ENCODE measurements around the gene UVRAG.

UVRAG gene

DNA sequence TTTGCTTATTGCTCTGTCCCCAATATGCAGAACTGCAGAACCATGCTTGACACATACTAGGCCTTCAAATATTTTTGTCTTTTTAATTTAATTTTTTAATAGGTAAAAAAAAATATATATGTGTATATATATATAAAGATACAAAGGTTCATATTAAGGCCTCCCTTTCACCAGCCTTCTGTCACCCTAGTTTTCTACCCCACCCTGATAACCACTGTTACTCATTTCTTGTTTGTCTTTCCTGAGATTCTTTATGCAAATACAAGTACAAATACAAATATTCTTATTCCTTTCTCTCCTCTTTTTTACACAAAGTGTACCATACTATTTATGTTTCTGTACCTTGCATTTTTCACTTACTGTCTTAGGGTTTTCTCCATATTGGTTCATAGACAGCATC, 43.0 kb downstream of the UVRAG start:
- TF ChIP-seq, protein P1, sequence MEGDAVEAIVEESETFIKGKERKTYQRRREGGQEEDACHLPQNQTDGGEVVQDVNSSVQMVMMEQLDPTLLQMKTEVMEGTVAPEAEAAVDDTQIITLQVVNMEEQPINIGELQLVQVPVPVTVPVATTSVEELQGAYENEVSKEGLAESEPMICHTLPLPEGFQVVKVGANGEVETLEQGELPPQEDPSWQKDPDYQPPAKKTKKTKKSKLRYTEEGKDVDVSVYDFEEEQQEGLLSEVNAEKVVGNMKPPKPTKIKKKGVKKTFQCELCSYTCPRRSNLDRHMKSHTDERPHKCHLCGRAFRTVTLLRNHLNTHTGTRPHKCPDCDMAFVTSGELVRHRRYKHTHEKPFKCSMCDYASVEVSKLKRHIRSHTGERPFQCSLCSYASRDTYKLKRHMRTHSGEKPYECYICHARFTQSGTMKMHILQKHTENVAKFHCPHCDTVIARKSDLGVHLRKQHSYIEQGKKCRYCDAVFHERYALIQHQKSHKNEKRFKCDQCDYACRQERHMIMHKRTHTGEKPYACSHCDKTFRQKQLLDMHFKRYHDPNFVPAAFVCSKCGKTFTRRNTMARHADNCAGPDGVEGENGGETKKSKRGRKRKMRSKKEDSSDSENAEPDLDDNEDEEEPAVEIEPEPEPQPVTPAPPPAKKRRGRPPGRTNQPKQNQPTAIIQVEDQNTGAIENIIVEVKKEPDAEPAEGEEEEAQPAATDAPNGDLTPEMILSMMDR (IDR thresholded peaks at IDR 0.05; ENCODE audit: low read depth, low read length, missing control alignments): no peak
- peaks cover 4% of the 10 kb centered on the region for H3K36me3 ChIP-seq (replicated peaks)
- H3K4me3 ChIP-seq (ENCODE audit: low read depth, low read length): no peak overlapping the region
- H3K27me3 ChIP-seq (replicated peaks): no peaks in the 10 kb centered on the region
- no peak for DNase-seq
- no peak overlapping the region for H3K27ac ChIP-seq
- in situ Hi-C loops (cut with HindIII; ENCODE audit: low pct_ligation_motif_present, low sequenced_read_pairs): no loop called here

DNA sequence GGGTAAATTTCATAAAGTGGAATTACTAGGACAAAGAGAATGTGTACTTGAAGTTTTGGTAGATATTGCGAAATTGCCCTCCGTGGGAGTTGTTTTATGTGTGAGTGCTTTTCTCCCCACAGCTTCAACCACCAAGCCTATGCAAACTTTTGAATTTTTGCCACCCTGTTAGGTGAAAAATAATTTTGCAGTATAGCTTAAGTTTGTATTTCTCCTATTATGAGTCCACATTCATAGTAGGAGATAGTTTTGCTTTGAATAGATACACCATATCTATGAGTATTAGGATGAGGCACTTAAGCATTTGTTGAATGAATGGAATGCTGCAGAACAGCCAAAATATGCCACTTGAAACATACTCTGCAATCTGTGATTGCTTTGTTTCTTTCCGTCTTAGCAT, 43.6 kb downstream of the UVRAG start:
- H3K27ac ChIP-seq: no peak overlapping the region
- TF ChIP-seq, protein P1 (IDR thresholded peaks at IDR 0.05; ENCODE audit: low read depth, low read length, missing control alignments): no peak
- in situ Hi-C loops (cut with HindIII; ENCODE audit: low pct_ligation_motif_present, low sequenced_read_pairs): no loop called here
- peak; percentile 20 for DNase-seq
- H3K27me3 ChIP-seq (replicated peaks): no peaks in the 10 kb centered on the region
- H3K4me3 ChIP-seq (ENCODE audit: low read depth, low read length): no peak overlapping the region
- H3K36me3 ChIP-seq (replicated peaks): peaks cover 4% of the 10 kb centered on the region

DNA sequence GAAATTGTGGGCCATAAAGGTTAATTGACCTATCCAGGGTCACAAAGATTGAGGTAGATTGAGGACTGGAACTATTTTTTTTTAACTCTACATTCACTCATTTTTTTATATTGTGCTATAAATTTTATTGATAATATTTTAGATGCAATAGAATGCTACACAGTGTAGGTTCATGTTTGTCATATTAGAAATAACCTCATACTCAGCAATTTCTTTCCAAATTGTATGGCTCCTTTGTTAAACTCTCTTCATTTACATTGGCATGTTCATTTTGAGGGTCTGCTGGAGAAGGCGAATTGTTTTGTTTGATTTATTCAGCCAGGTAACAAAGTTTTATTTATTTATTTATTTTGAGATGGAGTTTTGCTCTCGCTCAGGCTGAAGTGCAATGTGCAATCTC, 44.6 kb downstream of the UVRAG start:
- Histone ChIP-seq H3K27ac (no peak overlapping the region), H3K36me3 (replicated peaks) (peaks cover 4% of the 10 kb centered on the region), H3K4me3 (ENCODE audit: low read depth, low read length) (no peak overlapping the region), H3K27me3 (replicated peaks) (no peaks in the 10 kb centered on the region)
- TF ChIP-seq, protein P1 (IDR thresholded peaks at IDR 0.05; ENCODE audit: low read depth, low read length, missing control alignments): no peak
- DNase-seq: no peak
- in situ Hi-C loops (cut with HindIII; ENCODE audit: low pct_ligation_motif_present, low sequenced_read_pairs): no loop called here

DNA sequence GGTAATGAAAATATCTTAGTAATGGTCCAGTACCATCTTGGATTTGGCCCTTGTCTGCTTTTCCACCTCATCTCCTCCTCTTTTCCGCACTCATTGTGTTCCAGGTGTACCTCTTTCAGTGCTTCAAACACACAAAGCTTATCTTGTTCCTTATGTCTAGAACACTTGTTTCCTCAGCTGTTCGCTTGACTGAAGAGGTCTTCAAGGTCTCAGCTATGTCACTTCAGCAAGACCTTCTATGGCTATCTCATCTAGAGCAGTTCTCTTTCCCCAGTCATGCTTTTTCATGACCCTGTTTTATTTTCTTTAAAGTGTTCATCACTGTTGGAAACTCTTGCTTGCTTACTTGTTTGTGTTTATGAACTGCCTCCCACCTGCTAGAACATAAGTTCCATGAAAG, 47.4 kb downstream of the UVRAG start:
- TF ChIP-seq, protein P1 (IDR thresholded peaks at IDR 0.05; ENCODE audit: low read depth, low read length, missing control alignments): no peak
- no peak for DNase-seq
- no peak overlapping the region for H3K4me3 ChIP-seq (ENCODE audit: low read depth, low read length)
- H3K27ac ChIP-seq: no peak overlapping the region
- in situ Hi-C loops (cut with HindIII; ENCODE audit: low pct_ligation_motif_present, low sequenced_read_pairs): no loop called here
- H3K36me3 ChIP-seq (replicated peaks): peaks cover 4% of the 10 kb centered on the region
- H3K27me3 ChIP-seq (replicated peaks): no peaks in the 10 kb centered on the region

DNA sequence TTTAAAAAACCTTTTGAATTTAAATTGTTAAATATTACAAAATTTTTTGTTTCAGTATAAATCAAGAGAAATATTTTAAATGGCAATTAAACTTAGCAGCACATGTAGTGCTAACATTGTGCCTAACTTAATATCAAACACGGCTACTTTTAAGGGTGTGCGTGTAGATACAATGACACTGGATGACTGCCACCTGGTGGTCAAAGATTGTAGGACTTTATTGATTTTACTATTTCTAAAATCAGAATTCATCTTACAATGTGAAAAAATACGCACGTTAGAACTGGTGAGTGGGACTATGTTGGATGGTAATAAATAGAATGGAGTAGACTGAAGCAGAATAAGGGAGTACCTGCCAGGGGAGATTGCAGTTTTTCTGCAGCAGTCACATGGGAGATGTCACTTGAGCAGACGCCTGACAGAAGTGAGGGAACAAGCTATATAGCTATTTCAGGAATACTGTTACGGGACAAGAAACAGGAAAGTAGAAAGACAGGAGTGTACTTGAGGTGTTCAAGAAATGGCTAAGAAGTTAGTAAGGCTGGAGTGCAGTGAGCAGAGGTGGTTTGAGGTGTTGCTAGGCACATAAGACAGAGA, 52.9 kb downstream of the UVRAG start:
- TF ChIP-seq, protein P1 (IDR thresholded peaks at IDR 0.05; ENCODE audit: low read depth, low read length, missing control alignments): peak; percentile 68
- no peak overlapping the region for H3K4me3 ChIP-seq (ENCODE audit: low read depth, low read length)
- in situ Hi-C loops (cut with HindIII; ENCODE audit: low pct_ligation_motif_present, low sequenced_read_pairs): no loop called here
- H3K27me3 ChIP-seq (replicated peaks): no peaks in the 10 kb centered on the region
- H3K36me3 ChIP-seq (replicated peaks): no peaks in the 10 kb centered on the region
- peak; percentile 29 for DNase-seq
- no peak overlapping the region for H3K27ac ChIP-seq

DNA sequence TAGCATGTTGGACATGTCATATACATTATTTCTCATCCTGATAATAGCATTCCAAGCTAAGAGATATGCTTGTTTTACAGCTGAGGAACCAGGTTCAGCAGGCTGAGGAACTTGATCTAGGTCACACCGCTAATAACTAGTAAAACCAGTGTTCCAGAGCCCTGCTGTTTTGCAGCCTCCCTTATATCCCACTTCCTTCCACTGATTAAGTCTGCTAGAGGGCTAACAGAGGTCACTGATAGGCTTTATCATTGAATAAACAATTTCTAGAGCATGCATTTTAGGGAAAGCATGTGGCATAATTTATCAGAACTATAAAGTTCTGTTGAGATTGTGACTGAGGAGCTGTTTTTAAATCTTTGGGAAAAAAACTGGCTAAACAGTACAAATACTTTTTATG, 54.0 kb downstream of the UVRAG start:
- Histone ChIP-seq H3K27ac (no peak overlapping the region), H3K27me3 (replicated peaks) (no peaks in the 10 kb centered on the region), H3K36me3 (replicated peaks) (no peaks in the 10 kb centered on the region), H3K4me3 (ENCODE audit: low read depth, low read length) (no peak overlapping the region)
- TF ChIP-seq, protein P1 (IDR thresholded peaks at IDR 0.05; ENCODE audit: low read depth, low read length, missing control alignments): no peak
- peak; percentile 5 for DNase-seq
- in situ Hi-C loops (cut with HindIII; ENCODE audit: low pct_ligation_motif_present, low sequenced_read_pairs): no loop called here

Measured in brain microvascular endothelial cell (primary cell).